ENCODE data around the gene TBC1D22A.
"Not testable (repeated sequence)": the region's sequence is repeated elsewhere in the genome, so short reads cannot be mapped to it uniquely, and the experiment has no call there.

TBC1D22A gene

DNA sequence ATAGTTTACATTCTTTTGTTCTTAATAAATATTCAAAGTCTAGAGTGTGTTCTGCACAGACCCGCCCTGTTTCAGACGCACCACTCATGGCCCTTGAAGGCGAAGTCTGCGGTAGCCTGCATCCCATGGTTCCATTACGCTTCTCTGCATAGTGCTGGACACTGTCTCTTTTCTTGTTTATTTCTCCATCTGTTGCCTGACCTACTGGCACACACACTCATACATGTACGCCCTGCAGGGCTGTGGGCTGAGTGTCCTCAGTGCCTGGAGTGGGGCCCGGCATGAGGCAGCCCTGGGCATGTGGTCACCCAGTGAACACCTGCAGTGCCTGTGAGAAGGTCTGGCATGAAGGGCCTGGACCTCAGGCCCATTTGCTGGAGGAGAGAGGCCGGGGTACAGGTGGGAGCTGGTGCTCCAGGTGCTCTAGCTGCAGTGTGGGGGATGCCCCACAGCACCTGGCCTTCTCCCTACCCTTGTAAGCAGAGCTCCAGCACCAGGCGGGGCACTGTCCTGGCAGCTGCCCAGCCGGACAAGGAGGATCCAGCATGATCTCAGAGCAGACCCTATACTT lies 404.1 kb downstream of the TBC1D22A start:
- no peak for DNase-seq (ENCODE audit: low read depth, low spot score)
- TF ChIP-seq, protein P1, sequence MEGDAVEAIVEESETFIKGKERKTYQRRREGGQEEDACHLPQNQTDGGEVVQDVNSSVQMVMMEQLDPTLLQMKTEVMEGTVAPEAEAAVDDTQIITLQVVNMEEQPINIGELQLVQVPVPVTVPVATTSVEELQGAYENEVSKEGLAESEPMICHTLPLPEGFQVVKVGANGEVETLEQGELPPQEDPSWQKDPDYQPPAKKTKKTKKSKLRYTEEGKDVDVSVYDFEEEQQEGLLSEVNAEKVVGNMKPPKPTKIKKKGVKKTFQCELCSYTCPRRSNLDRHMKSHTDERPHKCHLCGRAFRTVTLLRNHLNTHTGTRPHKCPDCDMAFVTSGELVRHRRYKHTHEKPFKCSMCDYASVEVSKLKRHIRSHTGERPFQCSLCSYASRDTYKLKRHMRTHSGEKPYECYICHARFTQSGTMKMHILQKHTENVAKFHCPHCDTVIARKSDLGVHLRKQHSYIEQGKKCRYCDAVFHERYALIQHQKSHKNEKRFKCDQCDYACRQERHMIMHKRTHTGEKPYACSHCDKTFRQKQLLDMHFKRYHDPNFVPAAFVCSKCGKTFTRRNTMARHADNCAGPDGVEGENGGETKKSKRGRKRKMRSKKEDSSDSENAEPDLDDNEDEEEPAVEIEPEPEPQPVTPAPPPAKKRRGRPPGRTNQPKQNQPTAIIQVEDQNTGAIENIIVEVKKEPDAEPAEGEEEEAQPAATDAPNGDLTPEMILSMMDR (IDR thresholded peaks at IDR 0.05; ENCODE audit: insufficient read depth, low read length, missing control alignments), result no peak
- H3K4me3 ChIP-seq (ENCODE audit: low read depth, low read length), result no peak overlapping the region
- CTCF ChIA-PET, result interaction anchor here (1.3 kb wide), 1 partner anchor 368 kb away, joined by 3 read pairs; no protein-coding TSS in a partner anchor
- POLR2A ChIA-PET, result no interaction called here

- ChIA-PET CTCF (interaction anchor here (1.3 kb wide), 1 partner anchor 368 kb away, joined by 3 read pairs; no protein-coding TSS in a partner anchor), POLR2A (no interaction called here)
- H3K4me3 ChIP-seq (ENCODE audit: low read depth, low read length), result no peak overlapping the region
- DNase-seq (ENCODE audit: low read depth, low spot score), result no peak
- TF ChIP-seq, protein P1 (IDR thresholded peaks at IDR 0.05; ENCODE audit: insufficient read depth, low read length, missing control alignments), result no peak
Observed at GRCh38 chr22:47167056-47167455, 404.6 kb downstream of the TBC1D22A start.

GRCh38 chr22:47167921-47168320 lies 405.5 kb downstream of the TBC1D22A start:
- H3K4me3 ChIP-seq (ENCODE audit: low read depth, low read length); POLR2A ChIA-PET; DNase-seq (ENCODE audit: low read depth, low spot score): not testable (repeated sequence)
- CTCF ChIA-PET, result interaction anchor here (0.6 kb wide), 1 partner anchor 369 kb away, joined by 4 read pairs; no protein-coding TSS in a partner anchor

- no peak overlapping the region for H3K4me3 ChIP-seq (ENCODE audit: low read depth, low read length)
- CTCF ChIA-PET, result no interaction called here
- POLR2A ChIA-PET, result no interaction called here
- TF ChIP-seq, protein P1 (IDR thresholded peaks at IDR 0.05; ENCODE audit: insufficient read depth, low read length, missing control alignments), result no peak
- DNase-seq (ENCODE audit: low read depth, low spot score), result no peak
Observed at GRCh38 chr22:47168441-47168840, 406.0 kb downstream of the TBC1D22A start.

- H3K4me3 ChIP-seq (ENCODE audit: low read depth, low read length), result no peak overlapping the region
- TF ChIP-seq, protein P1 (IDR thresholded peaks at IDR 0.05; ENCODE audit: insufficient read depth, low read length, missing control alignments), result peak; percentile 53
- POLR2A ChIA-PET, result no interaction called here
- no peak for DNase-seq (ENCODE audit: low read depth, low spot score)
- CTCF ChIA-PET, result interaction anchor here (1.0 kb wide), 1 partner anchor 324 kb away, joined by 5 read pairs; no protein-coding TSS in a partner anchor
Observed at GRCh38 chr22:47168900-47169800, 406.7 kb downstream of the TBC1D22A start.

DNA sequence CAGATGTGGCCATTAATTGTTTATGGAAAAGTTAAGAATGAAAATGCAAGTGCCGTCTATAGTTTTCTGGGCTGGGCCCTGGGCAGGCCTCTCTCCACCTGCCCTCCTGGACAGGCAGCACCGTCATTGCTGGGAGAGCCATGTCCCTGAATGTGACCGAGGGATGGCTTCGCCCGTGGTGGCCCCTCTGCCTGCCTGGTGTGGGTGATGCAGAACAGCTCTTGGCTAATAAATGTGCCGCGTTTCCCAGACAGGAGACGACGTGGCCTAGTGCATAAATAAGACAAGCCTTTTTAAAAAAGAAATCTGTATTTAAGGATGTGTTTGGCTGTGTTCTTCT lies 407.3 kb downstream of the TBC1D22A start:
- DNase-seq (ENCODE audit: low read depth, low spot score), result no peak
- ChIA-PET POLR2A (no interaction called here), CTCF (interaction anchor here (1.0 kb wide), 1 partner anchor 324 kb away, joined by 5 read pairs; no protein-coding TSS in a partner anchor)
- TF ChIP-seq, protein P1 (IDR thresholded peaks at IDR 0.05; ENCODE audit: insufficient read depth, low read length, missing control alignments), result no peak
- H3K4me3 ChIP-seq (ENCODE audit: low read depth, low read length), result no peak overlapping the region

GRCh38 chr22:47170511-47171440 lies 408.3 kb downstream of the TBC1D22A start:
- POLR2A ChIA-PET; DNase-seq (ENCODE audit: low read depth, low spot score); CTCF ChIA-PET; H3K4me3 ChIP-seq (ENCODE audit: low read depth, low read length): not testable (repeated sequence)
